Neural progenitor cell (in vitro differentiated cells): Measurements from ENCODE around the gene CLIC5. TPM values are rescaled to one million over a fixed set of nuclear protein-coding genes. Genes with fewer than 3 reads are reported as not detected.
A peak's percentile ranks its signal among the peaks of the same experiment; 100 is the strongest.

ENCODE experiments used
- DNase-seq: peaks from one replicate; pipeline ENCODE4 v3.0.0-alpha.2; 2016; ENCODE audit warnings: low spot score
- H2AFZ ChIP-seq: fragments of 200-600 bp; sonication (generic); replicated peaks from 2 replicates; pipeline ENCODE4 v1.6.1; 2016; ENCODE audit warnings: antibody characterized with exemption
- H3F3A ChIP-seq: fragments of 200-600 bp; sonication (generic); 2 replicates; pipeline ENCODE4 v1.6.1; 2016; ENCODE audit warnings: antibody characterized with exemption, low read depth
- H3K27ac ChIP-seq: fragments of 200-600 bp; sonication (generic); 2 replicates; pipeline ENCODE4 v1.5.1; 2016; ENCODE audit warnings: mild to moderate bottlenecking
- H3K27me3 ChIP-seq: fragments of 200-600 bp; sonication (generic); 2 replicates; pipeline ENCODE4 v1.6.1; 2016; ENCODE audit warnings: mild to moderate bottlenecking, moderate library complexity
- H3K36me3 ChIP-seq: fragments of 200-600 bp; sonication (generic); 2 replicates; pipeline ENCODE4 v1.5.1; 2016
- H3K4me1 ChIP-seq: fragments of 200-600 bp; sonication (generic); 2 replicates; pipeline ENCODE4 v1.6.1; 2016; ENCODE audit warnings: mixed run types
- H3K4me2 ChIP-seq: fragments of 200-600 bp; sonication (generic); 2 replicates; pipeline ENCODE4 v1.6.1; 2016
- H3K4me3 ChIP-seq: fragments of 200-600 bp; sonication (generic); 2 replicates; pipeline ENCODE4 v1.5.1; 2016
- H3K79me2 ChIP-seq: fragments of 200-600 bp; sonication (generic); 2 replicates; pipeline ENCODE4 v1.6.1; 2016; ENCODE audit warnings: low read depth
- H3K9ac ChIP-seq: fragments of 200-600 bp; sonication (generic); 2 replicates; pipeline ENCODE4 v1.6.1; 2016
- H3K9me3 ChIP-seq: fragments of 200-600 bp; sonication (generic); 2 replicates; pipeline ENCODE4 v1.5.1; 2016; ENCODE audit warnings: low read depth
- H4K20me1 ChIP-seq: fragments of 200-600 bp; sonication (generic); 2 replicates; pipeline ENCODE4 v1.6.1; 2016; ENCODE audit warnings: low read depth
- H3K27ac Mint-ChIP-seq: 3 replicates; pipeline ENCODE4 v1.8.0; 2021; ENCODE audit warnings: mixed read lengths
- H3K27me3 Mint-ChIP-seq: 2 replicates; pipeline ENCODE4 v1.8.0; 2022; ENCODE audit warnings: low read depth, mild to moderate bottlenecking, inconsistent platforms, moderate library complexity, mixed read lengths; ENCODE audit not compliant: insufficient read depth
- H3K36me3 Mint-ChIP-seq: 3 replicates; pipeline ENCODE4 v1.8.0; 2021; ENCODE audit warnings: mixed read lengths
- H3K4me1 Mint-ChIP-seq: 3 replicates; pipeline ENCODE4 v1.8.0; 2021; ENCODE audit warnings: mixed read lengths
- H3K4me3 Mint-ChIP-seq: 3 replicates; pipeline ENCODE4 v1.8.0; 2021; ENCODE audit warnings: mild to moderate bottlenecking, moderate library complexity, mixed read lengths
- H3K9me3 Mint-ChIP-seq: 3 replicates; pipeline ENCODE4 v1.8.0; 2020; ENCODE audit warnings: mixed read lengths
- EZH2 ChIP-seq: fragments of 200-600 bp; sonication (generic); IDR thresholded peaks from 2 replicates; pipeline ENCODE4 v1.6.1; 2017; ENCODE audit warnings: antibody characterized with exemption, mild to moderate bottlenecking, moderate library complexity
- EZH2phosphoT487 ChIP-seq: fragments of 200-600 bp; sonication (generic); IDR thresholded peaks from 2 replicates; pipeline ENCODE4 v1.6.1; 2017; ENCODE audit warnings: antibody characterized with exemption
- total RNA-seq: library from RNA; depleted of rRNA; stranded (reverse); fragments of >200 nt; gene quantifications from 2 replicates; pipeline ENCODE4 v1.2.3, GENCODE V29; 2015; ENCODE audit warnings: low replicate concordance
- TF ChIP-seq, protein P1 (sequence below): fragments of 200-600 bp; sonication (generic); IDR thresholded peaks from 2 replicates; pipeline ENCODE4 v1.5.1; 2017; ENCODE audit warnings: antibody characterized with exemption, mild to moderate bottlenecking

The CLIC5 gene
- total RNA-seq, 1 donor from 2014 or later, result not detected

DNA sequence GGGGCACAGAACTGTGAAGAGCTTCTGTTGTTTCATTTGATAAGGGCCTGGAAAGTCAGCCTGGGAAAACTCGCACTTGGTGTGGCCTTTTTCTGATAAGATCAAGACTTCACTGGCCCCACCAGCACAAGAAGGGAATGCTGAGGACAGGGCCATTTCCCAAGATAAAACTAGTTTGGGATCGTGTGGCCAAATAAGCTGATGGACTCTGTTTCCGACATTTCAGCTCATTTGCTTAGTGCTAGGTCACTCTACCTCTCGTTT is 116.0 kb downstream of the CLIC5 start:
- Histone ChIP-seq H3K9me3 (no peaks in the 10 kb centered on the region), H4K20me1 (no peaks in the 10 kb centered on the region), H3K79me2 (no peaks in the 10 kb centered on the region), H3K4me2 (no peak overlapping the region), H3K4me1 (peaks cover 29% of the 10 kb centered on the region), H3K27ac (no peak overlapping the region), H3K36me3 (no peaks in the 10 kb centered on the region), H3K27me3 (peaks cover 29% of the 10 kb centered on the region), H3K9ac (no peak overlapping the region), H2AFZ (peak overlapping the region; percentile 70), H3F3A (peaks cover 12% of the 10 kb centered on the region), H3K4me3 (no peak overlapping the region)
- Mint-ChIP-seq H3K9me3 (no peaks in the 10 kb centered on the region), H3K4me3 (no peak overlapping the region), H3K27ac (no peak overlapping the region), H3K4me1 (peaks cover 19% of the 10 kb centered on the region), H3K27me3 (peaks cover 3% of the 10 kb centered on the region), H3K36me3 (no peaks in the 10 kb centered on the region)
- DNase-seq, result no peak
- TF ChIP-seq EZH2 (no peak), EZH2phosphoT487 (no peak)
- TF ChIP-seq, protein P1, sequence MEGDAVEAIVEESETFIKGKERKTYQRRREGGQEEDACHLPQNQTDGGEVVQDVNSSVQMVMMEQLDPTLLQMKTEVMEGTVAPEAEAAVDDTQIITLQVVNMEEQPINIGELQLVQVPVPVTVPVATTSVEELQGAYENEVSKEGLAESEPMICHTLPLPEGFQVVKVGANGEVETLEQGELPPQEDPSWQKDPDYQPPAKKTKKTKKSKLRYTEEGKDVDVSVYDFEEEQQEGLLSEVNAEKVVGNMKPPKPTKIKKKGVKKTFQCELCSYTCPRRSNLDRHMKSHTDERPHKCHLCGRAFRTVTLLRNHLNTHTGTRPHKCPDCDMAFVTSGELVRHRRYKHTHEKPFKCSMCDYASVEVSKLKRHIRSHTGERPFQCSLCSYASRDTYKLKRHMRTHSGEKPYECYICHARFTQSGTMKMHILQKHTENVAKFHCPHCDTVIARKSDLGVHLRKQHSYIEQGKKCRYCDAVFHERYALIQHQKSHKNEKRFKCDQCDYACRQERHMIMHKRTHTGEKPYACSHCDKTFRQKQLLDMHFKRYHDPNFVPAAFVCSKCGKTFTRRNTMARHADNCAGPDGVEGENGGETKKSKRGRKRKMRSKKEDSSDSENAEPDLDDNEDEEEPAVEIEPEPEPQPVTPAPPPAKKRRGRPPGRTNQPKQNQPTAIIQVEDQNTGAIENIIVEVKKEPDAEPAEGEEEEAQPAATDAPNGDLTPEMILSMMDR, result no peak

GRCh38 chr6:45898941-45899682 is 116.5 kb downstream of the CLIC5 start:
- H2AFZ ChIP-seq, result peak overlapping the region; percentile 70
- H3K4me3 Mint-ChIP-seq, result no peak overlapping the region
- peaks cover 29% of the 10 kb centered on the region for H3K27me3 ChIP-seq
- H3K4me2 ChIP-seq, result no peak overlapping the region
- TF ChIP-seq EZH2phosphoT487, result no peak
- no peak for TF ChIP-seq EZH2
- TF ChIP-seq, protein P1, result no peak
- peaks cover 3% of the 10 kb centered on the region for H3K27me3 Mint-ChIP-seq
- peaks cover 12% of the 10 kb centered on the region for H3F3A ChIP-seq
- no peaks in the 10 kb centered on the region for H4K20me1 ChIP-seq
- no peaks in the 10 kb centered on the region for H3K36me3 ChIP-seq
- H3K36me3 Mint-ChIP-seq, result no peaks in the 10 kb centered on the region
- peaks cover 19% of the 10 kb centered on the region for H3K4me1 Mint-ChIP-seq
- no peak overlapping the region for H3K9ac ChIP-seq
- H3K4me1 ChIP-seq, result peaks cover 29% of the 10 kb centered on the region
- no peaks in the 10 kb centered on the region for H3K79me2 ChIP-seq
- H3K9me3 ChIP-seq, result no peaks in the 10 kb centered on the region
- H3K9me3 Mint-ChIP-seq, result no peaks in the 10 kb centered on the region
- H3K4me3 ChIP-seq, result no peak overlapping the region
- H3K27ac Mint-ChIP-seq, result peak overlapping the region; percentile 22
- H3K27ac ChIP-seq, result no peak overlapping the region
- DNase-seq, result no peak

- Mint-ChIP-seq H3K4me1 (peaks cover 19% of the 10 kb centered on the region), H3K4me3 (no peak overlapping the region), H3K36me3 (no peaks in the 10 kb centered on the region), H3K27ac (no peak overlapping the region), H3K9me3 (no peaks in the 10 kb centered on the region), H3K27me3 (peaks cover 3% of the 10 kb centered on the region)
- H2AFZ ChIP-seq, result no peak overlapping the region
- H3F3A ChIP-seq, result peaks cover 12% of the 10 kb centered on the region
- no peaks in the 10 kb centered on the region for H3K9me3 ChIP-seq
- no peaks in the 10 kb centered on the region for H3K36me3 ChIP-seq
- H3K4me3 ChIP-seq, result no peak overlapping the region
- no peak overlapping the region for H3K9ac ChIP-seq
- no peaks in the 10 kb centered on the region for H4K20me1 ChIP-seq
- no peak for TF ChIP-seq EZH2phosphoT487
- no peak for DNase-seq
- H3K79me2 ChIP-seq, result no peaks in the 10 kb centered on the region
- no peak overlapping the region for H3K4me2 ChIP-seq
- peaks cover 29% of the 10 kb centered on the region for H3K4me1 ChIP-seq
- no peak overlapping the region for H3K27ac ChIP-seq
- peaks cover 12% of the 10 kb centered on the region for H3K27me3 ChIP-seq
These were observed 118.7 kb downstream of the CLIC5 start for GRCh38 chr6:45896783-45897441.

DNA sequence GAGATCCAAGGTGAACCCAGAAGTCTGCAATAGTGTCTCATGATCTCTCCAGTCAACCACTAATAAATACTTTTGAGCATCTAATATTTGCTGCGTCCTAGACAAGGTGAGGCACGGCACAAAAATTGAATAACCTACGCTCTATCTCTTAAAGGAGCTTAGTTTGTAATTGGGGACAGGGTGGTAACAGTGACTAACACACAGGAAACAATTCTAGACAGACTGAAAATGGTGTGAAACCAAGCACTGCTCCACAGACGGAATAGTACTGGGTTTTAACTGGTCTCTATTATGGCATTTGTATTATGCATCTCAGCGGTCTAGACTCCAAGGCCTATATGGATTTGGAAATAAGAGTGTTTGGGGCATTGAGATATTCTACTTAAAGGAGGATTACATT is 120.1 kb downstream of the CLIC5 start:
- H3K27ac Mint-ChIP-seq, result no peak overlapping the region
- no peak overlapping the region for H3K4me3 Mint-ChIP-seq
- Histone ChIP-seq H3K27ac (no peak overlapping the region), H3K9me3 (no peaks in the 10 kb centered on the region), H3K4me3 (no peak overlapping the region), H3K4me2 (no peak overlapping the region), H3K79me2 (no peaks in the 10 kb centered on the region), H3K27me3 (peaks cover 12% of the 10 kb centered on the region), H4K20me1 (no peaks in the 10 kb centered on the region), H3F3A (peaks cover 2% of the 10 kb centered on the region), H2AFZ (no peak overlapping the region), H3K9ac (no peak overlapping the region), H3K36me3 (no peaks in the 10 kb centered on the region), H3K4me1 (peaks cover 20% of the 10 kb centered on the region)
- H3K4me1 Mint-ChIP-seq, result peaks cover 10% of the 10 kb centered on the region
- no peaks in the 10 kb centered on the region for H3K27me3 Mint-ChIP-seq
- DNase-seq, result no peak
- H3K36me3 Mint-ChIP-seq, result no peaks in the 10 kb centered on the region
- H3K9me3 Mint-ChIP-seq, result no peaks in the 10 kb centered on the region
- TF ChIP-seq EZH2phosphoT487 (no peak), EZH2 (no peak)
- TF ChIP-seq, protein P1, result no peak
